Right atrium auricular region (tissue), 2 donors: ENCODE data around the gene FGFR2. TPM values are rescaled to one million over a fixed set of nuclear protein-coding genes. Genes with fewer than 3 reads are reported as not detected.

Experiments
- DNase-seq: peaks from one replicate; pipeline ENCODE4 v3.0.0-alpha.2; 2019; ENCODE audit warnings: low spot score
- H3K27ac ChIP-seq, 2 donors: fragments of 200-600 bp; sonication (generic); 1 replicate in 1 of 2; 2 replicates in 1 of 2; pipeline ENCODE4 v1.5.1; 2016 to 2019
- H3K27me3 ChIP-seq, 2 donors: fragments of 200-600 bp; sonication (generic); one replicate each; pipeline versions ENCODE4 v1.5.1 to v1.6.0; 2017 to 2019
- H3K36me3 ChIP-seq: fragments of 200-600 bp; sonication (generic); one replicate; pipeline ENCODE4 v1.5.1; 2016
- H3K4me1 ChIP-seq, 2 donors: fragments of 200-600 bp; sonication (generic); one replicate each; pipeline versions ENCODE4 v1.5.1 to v1.6.0; 2017 to 2019
- H3K4me3 ChIP-seq, 2 donors: fragments of 200-600 bp; sonication (generic); 1 replicate in 1 of 2; 2 replicates in 1 of 2; pipeline ENCODE4 v1.5.1; 2017 to 2019; ENCODE audit warnings: mild to moderate bottlenecking in 1 of 2, moderate library complexity in 1 of 2
- H3K9me3 ChIP-seq, 2 donors: fragments of 200-600 bp; sonication (generic); one replicate each; pipeline ENCODE4 v1.5.1; 2019
- CTCF ChIP-seq, 2 donors: fragments of 200-600 bp; sonication (generic); IDR thresholded peaks; one replicate each; pipeline ENCODE4 v1.5.1; 2019; ENCODE audit warnings: antibody characterized with exemption in 2 of 2
- total RNA-seq, 2 donors: library from RNA; depleted of rRNA; stranded (reverse); fragments of >200 nt; gene quantifications; one replicate each; pipeline ENCODE4 v1.1.0, GENCODE V29; 2016

Gene FGFR2
- total RNA-seq, 2 donors from 2014 or later, result 2.8 to 19.0 TPM

- no peak for DNase-seq
- no peaks in the 10 kb centered on the region for H3K36me3 ChIP-seq
- no peak overlapping the region for H3K4me3 ChIP-seq
- no peaks in the 10 kb centered on the region for H3K9me3 ChIP-seq
- TF ChIP-seq CTCF (IDR thresholded peaks at IDR 0.05), result no peak
- no peaks in the 10 kb centered on the region for H3K27me3 ChIP-seq
- H3K4me1 ChIP-seq, result peaks cover 0 to 10% of the 10 kb centered on the region in 2 donors
- H3K27ac ChIP-seq, result no peak overlapping the region
Measured at GRCh38 chr10:121459279-121459621, 139.0 kb downstream of the FGFR2 start.

- no peak for DNase-seq
- no peaks in the 10 kb centered on the region for H3K36me3 ChIP-seq
- TF ChIP-seq CTCF (IDR thresholded peaks at IDR 0.05), result no peak
Measured at GRCh38 chr10:121457729-121458128, 140.5 kb downstream of the FGFR2 start.

GRCh38 chr10:121455377-121455776, 142.9 kb downstream of the FGFR2 start:
- no peaks in the 10 kb centered on the region for H3K27me3 ChIP-seq
- no peak overlapping the region for H3K27ac ChIP-seq
- no peaks in the 10 kb centered on the region for H3K9me3 ChIP-seq
- no peak overlapping the region for H3K4me3 ChIP-seq
- H3K4me1 ChIP-seq, result peaks cover 0 to 8% of the 10 kb centered on the region in 2 donors
- H3K36me3 ChIP-seq, result no peaks in the 10 kb centered on the region
- TF ChIP-seq CTCF (IDR thresholded peaks at IDR 0.05), result no peak
- DNase-seq, result no peak

More at GRCh38 chr10:121457729-121458128, 140.5 kb downstream of the FGFR2 start:
- H3K27me3 ChIP-seq, result no peaks in the 10 kb centered on the region
- no peak overlapping the region for H3K4me3 ChIP-seq
- no peak overlapping the region for H3K27ac ChIP-seq
- peaks cover 0 to 10% of the 10 kb centered on the region in 2 donors for H3K4me1 ChIP-seq
- no peaks in the 10 kb centered on the region for H3K9me3 ChIP-seq

- no peak for TF ChIP-seq CTCF (IDR thresholded peaks at IDR 0.05)
Measured at GRCh38 chr10:121454781-121455180, 143.5 kb downstream of the FGFR2 start.

GRCh38 chr10:121453160-121453559, 145.1 kb downstream of the FGFR2 start:
- no peaks in the 10 kb centered on the region for H3K9me3 ChIP-seq
- DNase-seq, result no peak
- no peak overlapping the region for H3K27ac ChIP-seq
- no peaks in the 10 kb centered on the region for H3K36me3 ChIP-seq
- no peaks in the 10 kb centered on the region for H3K27me3 ChIP-seq
- no peak for TF ChIP-seq CTCF (IDR thresholded peaks at IDR 0.05)
- no peaks in the 10 kb centered on the region for H3K4me1 ChIP-seq
- H3K4me3 ChIP-seq, result no peak overlapping the region

More at GRCh38 chr10:121454781-121455180, 143.5 kb downstream of the FGFR2 start:
- Histone ChIP-seq H3K27ac (no peak overlapping the region), H3K4me1 (peaks cover 0 to 2% of the 10 kb centered on the region in 2 donors), H3K27me3 (no peaks in the 10 kb centered on the region), H3K36me3 (no peaks in the 10 kb centered on the region), H3K9me3 (no peaks in the 10 kb centered on the region), H3K4me3 (no peak overlapping the region)
- DNase-seq, result no peak

GRCh38 chr10:121452581-121452980, 145.7 kb downstream of the FGFR2 start:
- Histone ChIP-seq H3K4me3 (no peak overlapping the region), H3K27me3 (no peaks in the 10 kb centered on the region), H3K9me3 (no peaks in the 10 kb centered on the region), H3K36me3 (no peaks in the 10 kb centered on the region), H3K27ac (no peak overlapping the region), H3K4me1 (no peaks in the 10 kb centered on the region)
- no peak for DNase-seq
- no peak for TF ChIP-seq CTCF (IDR thresholded peaks at IDR 0.05)
